NCI-H1105 treated with DMSO at 0.1 percent for 48 hours (cell line): Measurements from ENCODE around the gene MAT2A.
"Not testable (repeated sequence)": the region's sequence is repeated elsewhere in the genome, so short reads cannot be mapped to it uniquely, and the experiment has no call there.

Experiments used
- DNase-seq: peaks from one replicate; lab custom pipeline; 2025; lab: John Stamatoyannopoulos, UW

Gene MAT2A

GRCh38 chr2:85524336-85524908, 14.5 kb upstream of the MAT2A start:
- no peak for DNase-seq

GRCh38 chr2:85525029-85525428, 13.9 kb upstream of the MAT2A start:
- DNase-seq, result no peak

DNA sequence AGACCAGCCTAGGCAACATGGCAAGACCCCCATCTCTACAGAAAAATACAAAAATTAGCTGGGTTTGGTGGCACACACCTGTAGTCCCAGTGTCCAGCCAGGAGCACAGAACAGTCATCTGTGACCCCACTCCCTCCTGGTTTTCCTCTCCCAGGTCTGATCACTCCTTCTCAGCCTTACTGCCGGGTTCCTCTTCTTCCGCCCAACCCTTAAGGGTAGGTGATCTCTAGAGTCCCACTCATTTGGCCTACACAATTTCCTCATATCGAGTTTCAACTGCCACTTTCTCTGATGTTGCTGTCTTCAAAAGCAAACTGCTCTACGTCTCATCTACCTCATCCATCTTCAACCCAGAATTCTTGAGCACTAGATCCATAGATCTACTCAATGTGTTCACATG, 13.4 kb upstream of the MAT2A start:
- no peak for DNase-seq

GRCh38 chr2:85527787-85528186, 11.2 kb upstream of the MAT2A start:
- no peak for DNase-seq

GRCh38 chr2:85528355-85528754, 10.6 kb upstream of the MAT2A start:
- no peak for DNase-seq

GRCh38 chr2:85529809-85530208, 9.2 kb upstream of the MAT2A start:
- DNase-seq, result no peak

DNA sequence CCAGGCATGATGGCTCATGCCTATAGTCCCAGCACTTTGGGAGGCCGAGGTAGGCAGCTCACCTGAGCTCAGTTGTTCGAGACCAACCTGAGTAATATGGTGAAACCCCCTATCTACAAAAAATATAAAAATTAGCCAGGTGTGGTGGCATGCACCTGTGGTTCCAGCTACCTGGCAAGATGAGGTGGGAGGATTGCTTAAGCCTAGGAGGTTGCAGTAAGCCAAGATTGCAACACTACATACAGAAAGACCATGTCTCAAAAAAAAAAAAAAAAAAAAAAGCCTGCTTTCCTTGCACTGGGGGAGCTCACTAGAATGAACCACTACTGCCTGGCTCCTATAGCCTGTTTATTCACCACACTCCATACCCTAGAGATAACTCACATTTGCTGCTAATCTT, 7.4 kb upstream of the MAT2A start:
- no peak for DNase-seq

- no peak for DNase-seq
These were observed 4.9 kb upstream of the MAT2A start for GRCh38 chr2:85534099-85534498.

DNA sequence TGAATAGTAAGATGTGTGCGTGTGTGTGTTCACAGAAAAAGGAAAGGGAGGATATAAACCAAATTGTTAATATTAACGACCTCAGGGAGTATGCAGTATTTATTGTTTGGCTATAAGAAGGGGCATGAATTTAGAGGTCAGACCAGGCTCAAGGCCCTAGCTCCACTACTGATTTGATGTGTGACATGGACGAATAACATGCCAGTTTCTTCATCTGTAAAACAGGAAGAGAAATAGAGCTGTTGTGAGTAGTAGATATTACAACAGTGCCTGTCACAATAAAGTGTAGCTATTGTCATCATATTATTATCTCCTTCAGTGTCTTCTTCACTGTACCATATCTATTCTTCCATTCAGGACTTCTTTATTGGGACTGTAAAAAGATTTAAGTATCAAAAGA, 4.1 kb upstream of the MAT2A start:
- DNase-seq, result no peak

GRCh38 chr2:85536479-85536878, 2.5 kb upstream of the MAT2A start:
- DNase-seq, result no peak

- peak; percentile 74 for DNase-seq
These were observed 1.1 kb upstream of the MAT2A start for GRCh38 chr2:85537600-85538506.

DNA sequence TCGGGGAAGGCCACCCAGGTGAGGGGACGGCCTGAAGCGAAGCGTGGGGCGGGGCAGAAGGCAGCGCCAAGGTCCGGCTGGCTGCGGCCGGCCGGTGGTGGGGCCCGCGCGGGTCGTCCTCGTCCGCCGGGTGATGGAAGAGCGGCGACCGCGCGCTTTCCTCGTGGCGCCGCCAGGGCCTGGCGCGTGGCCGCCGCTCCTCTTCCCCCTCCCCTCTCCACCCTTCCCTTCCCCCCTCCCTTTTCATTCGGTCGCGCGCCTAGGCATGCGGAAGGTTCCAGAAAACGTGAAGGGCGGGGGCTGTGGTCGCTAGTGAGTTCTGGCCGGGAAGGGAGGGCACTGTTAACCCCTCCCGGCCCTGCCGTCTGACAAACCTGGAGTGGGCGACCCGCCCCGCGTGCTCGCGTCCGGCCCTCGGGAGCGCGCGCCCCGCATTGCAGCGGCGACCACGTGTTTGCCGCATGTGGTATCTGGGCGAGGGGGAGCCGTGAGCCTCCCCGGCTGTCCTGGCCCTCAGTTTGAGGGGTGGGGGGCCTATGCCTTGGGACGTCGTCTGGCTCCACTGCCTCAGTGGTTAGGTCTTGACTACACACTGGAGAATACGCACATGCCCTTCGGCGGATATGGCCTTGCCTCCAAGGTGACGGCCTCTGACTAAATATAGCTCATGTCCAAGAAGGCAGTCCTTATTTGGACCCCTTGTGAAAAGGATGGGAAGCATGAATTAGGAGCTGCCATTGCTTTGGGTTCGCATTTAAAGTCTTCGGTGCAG, 579 bp downstream of the MAT2A start:
- DNase-seq, result peak; percentile 31

GRCh38 chr2:85540133-85540648, 1.2 kb downstream of the MAT2A start:
- DNase-seq, result no peak

DNA sequence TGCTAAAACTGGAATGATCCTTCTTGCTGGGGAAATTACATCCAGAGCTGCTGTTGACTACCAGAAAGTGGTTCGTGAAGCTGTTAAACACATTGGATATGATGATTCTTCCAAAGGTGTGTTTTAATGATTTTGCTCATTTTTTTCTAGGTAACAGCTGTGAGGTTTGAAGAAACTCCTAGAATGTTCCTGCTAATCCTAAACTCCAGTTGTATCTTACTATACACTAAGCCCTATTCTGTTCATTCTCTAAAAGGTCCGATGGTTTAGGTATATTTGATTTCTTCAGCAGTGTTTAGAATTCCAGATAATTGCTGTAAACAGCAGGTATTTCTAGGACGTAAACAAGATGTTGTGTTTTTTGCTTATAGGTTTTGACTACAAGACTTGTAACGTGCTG, 2.3 kb downstream of the MAT2A start:
- no peak for DNase-seq

- DNase-seq, result no peak
These were observed 2.9 kb downstream of the MAT2A start for GRCh38 chr2:85541753-85542457.

DNA sequence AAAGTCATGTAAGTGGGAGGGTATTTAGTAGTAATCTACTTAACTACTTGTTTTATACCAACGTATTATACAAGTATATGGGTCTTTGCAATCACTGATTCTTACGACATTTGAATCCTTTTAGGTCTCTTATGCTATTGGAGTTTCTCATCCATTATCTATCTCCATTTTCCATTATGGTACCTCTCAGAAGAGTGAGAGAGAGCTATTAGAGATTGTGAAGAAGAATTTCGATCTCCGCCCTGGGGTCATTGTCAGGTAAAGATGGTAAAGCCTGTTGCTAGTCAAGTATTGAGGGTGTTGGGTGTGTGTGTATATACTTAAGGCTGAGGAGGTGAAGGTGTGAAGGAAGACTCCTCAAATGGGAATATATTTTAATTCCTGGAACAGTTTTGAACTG, 3.8 kb downstream of the MAT2A start:
- no peak for DNase-seq

- DNase-seq, result not testable (repeated sequence)
These were observed 5.3 kb downstream of the MAT2A start for GRCh38 chr2:85544254-85544691.

DNA sequence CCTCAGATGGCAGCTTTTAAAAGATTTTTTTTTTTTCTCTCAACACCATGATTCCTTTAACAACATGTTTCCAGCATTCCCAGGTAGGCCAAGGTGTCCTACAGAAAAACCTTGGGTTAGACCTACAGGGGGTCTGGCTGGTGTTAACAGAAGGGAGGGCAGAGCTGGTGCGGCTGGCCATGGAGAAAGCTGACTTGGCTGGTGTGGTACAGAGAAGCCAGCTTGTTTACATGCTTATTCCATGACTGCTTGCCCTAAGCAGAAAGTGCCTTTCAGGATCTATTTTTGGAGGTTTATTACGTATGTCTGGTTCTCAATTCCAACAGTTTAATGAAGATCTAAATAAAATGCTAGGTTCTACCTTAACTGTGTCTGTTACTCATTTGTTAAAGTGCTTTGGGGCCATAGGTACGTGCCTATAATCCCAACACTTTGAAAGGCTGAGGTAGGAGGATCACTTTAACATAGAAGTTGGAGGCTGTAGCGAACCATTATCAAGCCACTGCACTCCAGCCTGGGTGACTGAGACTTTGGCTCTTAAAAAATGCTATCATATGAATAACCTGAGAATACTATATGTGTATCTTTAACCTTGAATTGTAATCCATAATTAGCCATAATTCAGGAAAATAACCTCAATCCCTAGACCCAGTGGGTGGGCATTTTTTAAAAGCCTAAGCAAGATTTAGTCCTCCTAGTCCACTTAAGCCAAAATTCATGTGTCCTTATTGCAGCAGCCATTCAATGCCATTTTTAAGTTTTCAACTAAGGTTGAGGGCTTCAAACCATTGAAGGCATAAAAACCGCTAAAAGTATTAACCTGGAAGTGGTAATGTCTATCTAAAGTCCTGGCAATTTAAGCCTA, 6.2 kb downstream of the MAT2A start:
- not testable (repeated sequence) for DNase-seq

GRCh38 chr2:85545780-85546240, 6.8 kb downstream of the MAT2A start:
- no peak for DNase-seq

- no peak for DNase-seq
These were observed 8.3 kb downstream of the MAT2A start for GRCh38 chr2:85547089-85547858.
